Upper lobe of left lung (tissue), 6 donors: ENCODE data around the gene DCP1A. TPM values are rescaled to one million over a fixed set of nuclear protein-coding genes. Genes with fewer than 3 reads are reported as not detected.

Experiments
- ATAC-seq, 2 donors: fragments of 200-7000 bp; cut with Tn5 transposase; one replicate each; pipeline ENCODE4 v1.9.1; 2022; ENCODE audit warnings: mild to moderate bottlenecking in 2 of 2, moderate library complexity in 2 of 2; ENCODE audit not compliant: low FRiP score in 2 of 2
- DNase-seq, 2 donors: peaks; one replicate each; pipeline ENCODE4 v3.0.0-alpha.2; 2019 to 2020
- H3K27ac ChIP-seq, 4 donors: fragments of 200-600 bp; sonication (generic); one replicate each; pipeline ENCODE4 v1.5.1; 2016 to 2019
- H3K27me3 ChIP-seq, 4 donors: fragments of 200-600 bp; sonication (generic); one replicate each; pipeline ENCODE4 v1.5.1; 2017 to 2019
- H3K36me3 ChIP-seq, 4 donors: fragments of 200-600 bp; sonication (generic); one replicate each; pipeline ENCODE4 v1.5.1; 2016 to 2019
- H3K4me1 ChIP-seq, 4 donors: fragments of 200-600 bp; sonication (generic); one replicate each; pipeline ENCODE4 v1.5.1; 2018 to 2019
- H3K4me3 ChIP-seq, 4 donors: fragments of 200-600 bp; sonication (generic); one replicate each; pipeline ENCODE4 v1.5.1; 2017 to 2019; ENCODE audit warnings: mild to moderate bottlenecking in 2 of 4, moderate library complexity in 1 of 4
- H3K9me3 ChIP-seq, 4 donors: fragments of 200-600 bp; sonication (generic); one replicate each; pipeline ENCODE4 v1.5.1; 2018 to 2019
- EP300 ChIP-seq, 4 donors: sonication (generic); formaldehyde crosslinking; IDR thresholded peaks; one replicate each; pipeline ENCODE4 v1.5.1; 2017; ENCODE audit warnings: antibody characterized with exemption in 4 of 4, control low read depth in 2 of 4
- POLR2A ChIP-seq, 4 donors: fragments of 450-650 bp; IDR thresholded peaks; one replicate each; pipeline ENCODE4 v1.5.1; 2016 to 2017; ENCODE audit warnings: antibody characterized with exemption in 4 of 4, mild to moderate bottlenecking in 2 of 4
- POLR2AphosphoS5 ChIP-seq, 2 donors: sonication (generic); formaldehyde crosslinking; IDR thresholded peaks; one replicate each; pipeline ENCODE4 v1.5.1; 2017; ENCODE audit warnings: antibody characterized with exemption in 2 of 2
- WGBS, 2 donors: methylation state at CpG; one replicate each; pipeline ENCODE4 v1.1.5; 2017 to 2018; 5-methylcytosine and 5-hydroxymethylcytosine counted together
- total RNA-seq, 6 donors: library from RNA; depleted of rRNA in 4 of 6; stranded (reverse); fragments of >200 nt in 4 of 6; gene quantifications; one replicate each; pipeline versions ENCODE4 v1.1.0 to v1.2.1, GENCODE V29; 2016 to 2021
- TF ChIP-seq, protein P1 (sequence below), 6 experiments: fragments of 450-650 bp in 4 of 6; fragments of 200-600 bp in 2 of 6; sonication (generic) in 2 of 6; IDR thresholded peaks; one replicate each; pipeline ENCODE4 v1.5.1; 2016 to 2019; ENCODE audit warnings: antibody characterized with exemption in 6 of 6
- donor health status: DM: no; HTN: no; CAD: no; lungs with moderate emphysema.
- donor health status: DM: no; HTN: yes; CAD: no; lungs with severe emphysema.

Gene DCP1A
- total RNA-seq, 6 donors from 2014 or later = 12.2 to 21.1 (median 18.7) TPM

DNA sequence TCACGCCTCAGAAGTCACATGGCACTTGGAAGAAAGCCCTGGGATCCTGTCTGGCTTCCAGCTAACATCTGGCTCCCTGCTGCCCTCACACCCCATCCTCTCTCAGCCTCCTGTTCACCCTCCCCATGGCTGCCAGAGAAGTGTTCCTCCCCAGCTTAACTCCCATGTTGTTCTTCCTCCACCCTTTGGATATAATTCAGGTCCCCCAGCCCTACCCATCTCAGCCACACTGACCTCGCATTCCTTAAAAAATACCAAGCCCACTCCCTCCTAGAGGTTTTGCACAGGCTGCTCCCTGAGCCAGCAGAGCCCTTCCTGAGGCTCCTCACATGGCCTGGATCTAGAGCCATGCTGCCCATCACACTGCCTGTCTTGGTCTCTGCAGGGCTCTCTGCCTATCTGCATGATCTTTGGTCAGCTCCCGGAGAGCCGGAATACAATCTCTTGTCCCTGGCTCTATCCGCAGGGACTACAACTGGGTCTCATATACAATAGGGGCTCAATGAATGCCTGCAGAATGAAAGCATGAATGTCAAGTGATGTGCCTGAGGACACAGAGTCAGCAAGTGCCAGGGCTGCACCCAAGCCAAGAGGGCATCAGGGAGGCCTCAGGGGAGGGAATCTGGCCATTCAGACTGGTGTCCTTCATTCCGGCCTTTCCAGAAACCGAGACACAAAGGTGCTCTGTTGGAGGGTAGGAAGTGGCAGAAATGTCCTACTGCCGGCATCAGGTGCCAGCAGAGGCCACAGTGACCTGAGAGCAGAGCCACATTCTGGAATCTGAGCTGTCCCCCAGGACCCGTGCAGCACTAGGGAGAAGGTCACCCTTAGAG, 87.7 kb downstream of the DCP1A start:
- H3K27ac ChIP-seq = peak overlapping the region in 1 of 4 donors; percentile 6
- ATAC-seq = no peak

DNA sequence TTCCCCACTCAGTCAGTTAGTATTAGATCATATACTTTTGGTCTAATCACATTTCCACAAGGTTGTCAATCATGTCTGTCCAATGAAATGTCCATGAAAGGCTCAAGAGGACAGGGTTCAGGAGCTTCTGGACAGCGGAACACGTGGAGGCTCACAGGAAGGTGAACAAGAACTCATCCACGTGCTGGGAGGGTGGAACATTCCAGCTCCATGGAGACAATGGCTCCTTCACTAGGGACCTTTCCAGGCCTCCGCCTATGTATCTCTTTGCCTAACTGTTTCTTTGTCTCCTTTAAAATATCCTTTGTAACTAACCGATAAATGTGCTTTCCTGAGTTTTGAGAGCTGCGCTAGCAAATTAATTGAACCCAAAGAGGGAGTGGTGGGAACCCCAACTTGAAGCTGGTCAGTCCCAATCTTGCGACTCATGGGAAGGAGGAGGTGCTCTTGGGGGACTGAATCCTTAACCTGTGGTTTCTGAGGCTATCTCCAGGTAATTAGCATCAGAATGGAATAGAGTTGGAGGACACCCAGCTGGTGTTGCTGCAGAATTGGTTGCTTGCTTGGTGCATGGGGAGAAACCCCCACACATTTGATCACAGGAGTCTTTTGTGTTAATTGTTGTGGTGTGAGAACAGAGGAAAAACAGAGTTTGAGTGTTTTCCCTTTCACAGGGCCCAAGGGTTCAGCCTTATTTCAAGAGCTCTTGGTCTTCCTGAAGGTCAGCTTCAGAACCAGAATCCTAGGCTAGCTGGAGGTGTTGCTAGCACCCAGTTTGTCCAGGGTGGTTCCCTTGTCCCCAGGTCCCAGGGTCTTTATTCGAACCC, 88.5 kb downstream of the DCP1A start:
- no peak overlapping the region for H3K27ac ChIP-seq
- no peaks in the 10 kb centered on the region for H3K27me3 ChIP-seq
- H3K9me3 ChIP-seq = no peaks in the 10 kb centered on the region
- H3K4me1 ChIP-seq = peaks cover 19 to 28% (median 24%) of the 10 kb centered on the region in 4 donors
- H3K36me3 ChIP-seq = no peaks in the 10 kb centered on the region
- no peak for TF ChIP-seq POLR2A (IDR thresholded peaks at IDR 0.05)
- TF ChIP-seq, protein P1, sequence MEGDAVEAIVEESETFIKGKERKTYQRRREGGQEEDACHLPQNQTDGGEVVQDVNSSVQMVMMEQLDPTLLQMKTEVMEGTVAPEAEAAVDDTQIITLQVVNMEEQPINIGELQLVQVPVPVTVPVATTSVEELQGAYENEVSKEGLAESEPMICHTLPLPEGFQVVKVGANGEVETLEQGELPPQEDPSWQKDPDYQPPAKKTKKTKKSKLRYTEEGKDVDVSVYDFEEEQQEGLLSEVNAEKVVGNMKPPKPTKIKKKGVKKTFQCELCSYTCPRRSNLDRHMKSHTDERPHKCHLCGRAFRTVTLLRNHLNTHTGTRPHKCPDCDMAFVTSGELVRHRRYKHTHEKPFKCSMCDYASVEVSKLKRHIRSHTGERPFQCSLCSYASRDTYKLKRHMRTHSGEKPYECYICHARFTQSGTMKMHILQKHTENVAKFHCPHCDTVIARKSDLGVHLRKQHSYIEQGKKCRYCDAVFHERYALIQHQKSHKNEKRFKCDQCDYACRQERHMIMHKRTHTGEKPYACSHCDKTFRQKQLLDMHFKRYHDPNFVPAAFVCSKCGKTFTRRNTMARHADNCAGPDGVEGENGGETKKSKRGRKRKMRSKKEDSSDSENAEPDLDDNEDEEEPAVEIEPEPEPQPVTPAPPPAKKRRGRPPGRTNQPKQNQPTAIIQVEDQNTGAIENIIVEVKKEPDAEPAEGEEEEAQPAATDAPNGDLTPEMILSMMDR (IDR thresholded peaks at IDR 0.05) = no peak
- no peak for TF ChIP-seq EP300 (IDR thresholded peaks at IDR 0.05)
- TF ChIP-seq POLR2AphosphoS5 (IDR thresholded peaks at IDR 0.05) = no peak
- DNase-seq = no peak
- WGBS, 2 donors = 79 to 85% methylated on average over 8 of the region's 8 CpGs
- no peak for ATAC-seq
- H3K4me3 ChIP-seq = no peak overlapping the region

More for the DNA sequence above, 87.7 kb downstream of the DCP1A start:
- Histone ChIP-seq H3K27me3 (no peaks in the 10 kb centered on the region), H3K4me3 (no peak overlapping the region), H3K4me1 (peaks cover 11 to 20% (median 16%) of the 10 kb centered on the region in 4 donors), H3K9me3 (no peaks in the 10 kb centered on the region), H3K36me3 (no peaks in the 10 kb centered on the region)
- no peak for TF ChIP-seq EP300 (IDR thresholded peaks at IDR 0.05)
- TF ChIP-seq, protein P1 (IDR thresholded peaks at IDR 0.05) = no peak
- no peak for TF ChIP-seq POLR2AphosphoS5 (IDR thresholded peaks at IDR 0.05)
- TF ChIP-seq POLR2A (IDR thresholded peaks at IDR 0.05) = no peak
- no peak for DNase-seq
- WGBS, 2 donors = 82 to 88% methylated on average over 5 to 9 of the region's 9 CpGs

DNA sequence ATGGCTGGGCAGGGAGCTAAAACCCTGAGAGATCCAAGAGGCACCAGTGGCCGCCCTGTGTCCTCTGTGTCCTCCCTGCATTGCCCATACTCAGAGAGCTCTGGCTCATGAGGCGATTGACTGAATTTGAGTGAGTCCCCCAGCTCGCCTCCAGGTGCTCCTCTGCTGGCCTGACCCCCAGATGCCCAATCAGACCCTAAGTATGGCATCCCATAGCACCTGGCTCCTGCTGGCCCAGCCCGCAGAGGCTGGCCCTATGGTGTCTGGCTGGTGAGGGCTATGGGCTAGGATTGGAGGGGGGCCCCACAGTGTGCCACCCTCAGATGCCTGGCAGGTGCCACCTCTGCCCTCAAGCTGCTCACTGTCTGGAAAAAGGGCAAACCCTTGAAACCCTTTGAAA, 89.9 kb downstream of the DCP1A start:
- peaks cover 20 to 40% (median 34%) of the 10 kb centered on the region in 4 donors for H3K4me1 ChIP-seq
- WGBS, 2 donors = 93% methylated on average over 3 of the region's 4 CpGs; no CpG with 5 or more reads in 1 of the 2 donors

DNA sequence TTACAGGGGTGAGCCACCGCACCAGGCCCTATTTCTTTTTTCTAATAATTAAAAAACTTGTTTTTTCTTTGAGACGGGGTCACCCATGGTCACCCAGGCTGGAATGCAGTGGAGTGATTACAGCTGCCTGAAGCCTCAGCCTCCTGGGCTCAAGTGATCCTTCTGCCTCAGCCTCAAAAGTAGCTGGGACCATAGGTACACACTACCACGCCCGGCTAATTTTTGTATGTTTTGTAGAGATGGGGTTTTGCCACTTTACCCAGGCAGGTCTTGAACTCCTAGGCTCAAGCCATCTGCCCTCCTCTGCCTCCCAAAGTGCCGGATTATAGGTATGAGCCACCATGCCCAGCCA, 90.7 kb downstream of the DCP1A start:
- Histone ChIP-seq H3K4me1 (peaks cover 21 to 42% (median 41%) of the 10 kb centered on the region in 4 donors), H3K27me3 (no peaks in the 10 kb centered on the region), H3K27ac (peak overlapping the region in 2 of 4 donors; percentile 88 to 98), H3K36me3 (no peaks in the 10 kb centered on the region), H3K9me3 (no peaks in the 10 kb centered on the region), H3K4me3 (no peak overlapping the region)
- ATAC-seq = no peak
- 64 to 70% methylated on average over 5 of the region's 5 CpGs for WGBS, 2 donors
- DNase-seq = no peak
- TF ChIP-seq EP300 (IDR thresholded peaks at IDR 0.05) (no peak), POLR2AphosphoS5 (IDR thresholded peaks at IDR 0.05) (no peak), POLR2A (IDR thresholded peaks at IDR 0.05) (no peak)
- TF ChIP-seq, protein P1 (IDR thresholded peaks at IDR 0.05) = no peak

More for the DNA sequence above, 89.9 kb downstream of the DCP1A start:
- TF ChIP-seq, protein P1 (IDR thresholded peaks at IDR 0.05) = no peak
- TF ChIP-seq POLR2AphosphoS5 (IDR thresholded peaks at IDR 0.05) = no peak
- TF ChIP-seq POLR2A (IDR thresholded peaks at IDR 0.05) = no peak
- no peak for TF ChIP-seq EP300 (IDR thresholded peaks at IDR 0.05)
- no peaks in the 10 kb centered on the region for H3K36me3 ChIP-seq
- no peak overlapping the region for H3K27ac ChIP-seq
- no peak overlapping the region for H3K4me3 ChIP-seq
- DNase-seq (no peak), ATAC-seq (no peak)
- no peaks in the 10 kb centered on the region for H3K27me3 ChIP-seq
- H3K9me3 ChIP-seq = no peaks in the 10 kb centered on the region
